ENCODE data around the gene OAS3.

OAS3 gene

GRCh38 chr12:112937741-112938719, at the start of gene OAS3:
TSS of gene OAS3 (plus strand) at chr12:112938474. CDS start at chr12:112938531, 57 bp downstream.
- H3K4me1 ChIP-seq (ENCODE audit: insufficient read depth, low read length), result peaks cover 16% of the 10 kb centered on the region
- H3K27me3 ChIP-seq (ENCODE audit: control insufficient read depth in 1 of 2, insufficient read depth in 2 of 2, low read length in 2 of 2), result no peaks in the 10 kb centered on the region
- H3K27ac ChIP-seq (ENCODE audit: low read depth, low read length), result peak within 1 kb of the TSS; percentile 39
- peak within 1 kb of the TSS; percentile 38 to 73 for H3K4me3 ChIP-seq (ENCODE audit: low read depth in 1 of 2, low read length in 2 of 2)
- H3K9ac ChIP-seq (ENCODE audit: low read length), result peak within 1 kb of the TSS; percentile 56
- no peaks in the 10 kb centered on the region for H3K36me3 ChIP-seq (ENCODE audit: insufficient read depth, low read length)
- H3K9me3 ChIP-seq (ENCODE audit: low read length), result no peaks in the 10 kb centered on the region

- no peak overlapping the region for H3K27ac ChIP-seq (ENCODE audit: low read depth, low read length)
- H3K9ac ChIP-seq (ENCODE audit: low read length), result no peak overlapping the region
- no peaks in the 10 kb centered on the region for H3K27me3 ChIP-seq (ENCODE audit: control insufficient read depth in 1 of 2, insufficient read depth in 2 of 2, low read length in 2 of 2)
- no peaks in the 10 kb centered on the region for H3K4me1 ChIP-seq (ENCODE audit: insufficient read depth, low read length)
- H3K36me3 ChIP-seq (ENCODE audit: insufficient read depth, low read length), result no peaks in the 10 kb centered on the region
- no peaks in the 10 kb centered on the region for H3K9me3 ChIP-seq (ENCODE audit: low read length)
- H3K4me3 ChIP-seq (ENCODE audit: low read depth in 1 of 2, low read length in 2 of 2), result no peak overlapping the region
Observed at GRCh38 chr12:112891093-112892024, 46.9 kb upstream of the OAS3 start.

GRCh38 chr12:112892856-112893255, 45.4 kb upstream of the OAS3 start:
- Histone ChIP-seq H3K4me3 (ENCODE audit: low read depth in 1 of 2, low read length in 2 of 2) (no peak overlapping the region), H3K27me3 (ENCODE audit: control insufficient read depth in 1 of 2, insufficient read depth in 2 of 2, low read length in 2 of 2) (no peaks in the 10 kb centered on the region), H3K9me3 (ENCODE audit: low read length) (no peaks in the 10 kb centered on the region), H3K27ac (ENCODE audit: low read depth, low read length) (no peak overlapping the region), H3K9ac (ENCODE audit: low read length) (no peak overlapping the region), H3K4me1 (ENCODE audit: insufficient read depth, low read length) (no peaks in the 10 kb centered on the region), H3K36me3 (ENCODE audit: insufficient read depth, low read length) (no peaks in the 10 kb centered on the region)

GRCh38 chr12:112894128-112894527, 44.1 kb upstream of the OAS3 start:
- H3K4me1 ChIP-seq (ENCODE audit: insufficient read depth, low read length), result no peaks in the 10 kb centered on the region

GRCh38 chr12:112898380-112898779, 39.9 kb upstream of the OAS3 start:
- Histone ChIP-seq H3K9ac (ENCODE audit: low read length) (no peak overlapping the region), H3K27me3 (ENCODE audit: control insufficient read depth in 1 of 2, insufficient read depth in 2 of 2, low read length in 2 of 2) (no peaks in the 10 kb centered on the region), H3K4me3 (ENCODE audit: low read depth in 1 of 2, low read length in 2 of 2) (no peak overlapping the region), H3K4me1 (ENCODE audit: insufficient read depth, low read length) (no peaks in the 10 kb centered on the region), H3K27ac (ENCODE audit: low read depth, low read length) (no peak overlapping the region), H3K9me3 (ENCODE audit: low read length) (no peaks in the 10 kb centered on the region), H3K36me3 (ENCODE audit: insufficient read depth, low read length) (no peaks in the 10 kb centered on the region)

More at GRCh38 chr12:112894128-112894527, 44.1 kb upstream of the OAS3 start:
- Histone ChIP-seq H3K27ac (ENCODE audit: low read depth, low read length) (no peak overlapping the region), H3K9me3 (ENCODE audit: low read length) (no peaks in the 10 kb centered on the region), H3K9ac (ENCODE audit: low read length) (no peak overlapping the region), H3K36me3 (ENCODE audit: insufficient read depth, low read length) (no peaks in the 10 kb centered on the region), H3K4me3 (ENCODE audit: low read depth in 1 of 2, low read length in 2 of 2) (no peak overlapping the region), H3K27me3 (ENCODE audit: control insufficient read depth in 1 of 2, insufficient read depth in 2 of 2, low read length in 2 of 2) (no peaks in the 10 kb centered on the region)

GRCh38 chr12:112900298-112901145, 37.8 kb upstream of the OAS3 start:
- Histone ChIP-seq H3K27ac (ENCODE audit: low read depth, low read length) (no peak overlapping the region), H3K9me3 (ENCODE audit: low read length) (no peaks in the 10 kb centered on the region), H3K27me3 (ENCODE audit: control insufficient read depth in 1 of 2, insufficient read depth in 2 of 2, low read length in 2 of 2) (no peaks in the 10 kb centered on the region), H3K9ac (ENCODE audit: low read length) (no peak overlapping the region), H3K36me3 (ENCODE audit: insufficient read depth, low read length) (no peaks in the 10 kb centered on the region), H3K4me1 (ENCODE audit: insufficient read depth, low read length) (peaks cover 2% of the 10 kb centered on the region), H3K4me3 (ENCODE audit: low read depth in 1 of 2, low read length in 2 of 2) (no peak overlapping the region)

- H3K4me1 ChIP-seq (ENCODE audit: insufficient read depth, low read length), result peaks cover 9% of the 10 kb centered on the region
- H3K4me3 ChIP-seq (ENCODE audit: low read depth in 1 of 2, low read length in 2 of 2), result no peak overlapping the region
- H3K27me3 ChIP-seq (ENCODE audit: control insufficient read depth in 1 of 2, insufficient read depth in 2 of 2, low read length in 2 of 2), result no peaks in the 10 kb centered on the region
- H3K9ac ChIP-seq (ENCODE audit: low read length), result no peak overlapping the region
- no peaks in the 10 kb centered on the region for H3K36me3 ChIP-seq (ENCODE audit: insufficient read depth, low read length)
- no peak overlapping the region for H3K27ac ChIP-seq (ENCODE audit: low read depth, low read length)
- no peaks in the 10 kb centered on the region for H3K9me3 ChIP-seq (ENCODE audit: low read length)
Observed at GRCh38 chr12:112901271-112901670, 37.0 kb upstream of the OAS3 start.

- H3K9me3 ChIP-seq (ENCODE audit: low read length), result no peaks in the 10 kb centered on the region
Observed at GRCh38 chr12:112904571-112904970, 33.7 kb upstream of the OAS3 start.

GRCh38 chr12:112905451-112906089, 32.7 kb upstream of the OAS3 start:
- no peak overlapping the region for H3K4me3 ChIP-seq (ENCODE audit: low read depth in 1 of 2, low read length in 2 of 2)
- no peaks in the 10 kb centered on the region for H3K36me3 ChIP-seq (ENCODE audit: insufficient read depth, low read length)
- H3K9ac ChIP-seq (ENCODE audit: low read length), result no peak overlapping the region
- no peaks in the 10 kb centered on the region for H3K9me3 ChIP-seq (ENCODE audit: low read length)
- H3K27ac ChIP-seq (ENCODE audit: low read depth, low read length), result no peak overlapping the region
- H3K4me1 ChIP-seq (ENCODE audit: insufficient read depth, low read length), result peaks cover 17% of the 10 kb centered on the region
- H3K27me3 ChIP-seq (ENCODE audit: control insufficient read depth in 1 of 2, insufficient read depth in 2 of 2, low read length in 2 of 2), result no peaks in the 10 kb centered on the region

More at GRCh38 chr12:112904571-112904970, 33.7 kb upstream of the OAS3 start:
- H3K9ac ChIP-seq (ENCODE audit: low read length), result no peak overlapping the region
- peaks cover 17% of the 10 kb centered on the region for H3K4me1 ChIP-seq (ENCODE audit: insufficient read depth, low read length)
- H3K36me3 ChIP-seq (ENCODE audit: insufficient read depth, low read length), result no peaks in the 10 kb centered on the region
- no peak overlapping the region for H3K4me3 ChIP-seq (ENCODE audit: low read depth in 1 of 2, low read length in 2 of 2)
- no peak overlapping the region for H3K27ac ChIP-seq (ENCODE audit: low read depth, low read length)
- no peaks in the 10 kb centered on the region for H3K27me3 ChIP-seq (ENCODE audit: control insufficient read depth in 1 of 2, insufficient read depth in 2 of 2, low read length in 2 of 2)

- no peaks in the 10 kb centered on the region for H3K27me3 ChIP-seq (ENCODE audit: control insufficient read depth in 1 of 2, insufficient read depth in 2 of 2, low read length in 2 of 2)
- H3K9me3 ChIP-seq (ENCODE audit: low read length), result no peaks in the 10 kb centered on the region
- H3K4me1 ChIP-seq (ENCODE audit: insufficient read depth, low read length), result peaks cover 17% of the 10 kb centered on the region
- H3K36me3 ChIP-seq (ENCODE audit: insufficient read depth, low read length), result no peaks in the 10 kb centered on the region
- peak within 1 kb of the TSS; percentile 22 to 69 for H3K4me3 ChIP-seq (ENCODE audit: low read depth in 1 of 2, low read length in 2 of 2)
- H3K27ac ChIP-seq (ENCODE audit: low read depth, low read length), result no peak within 1 kb of the TSS
- peak within 1 kb of the TSS; percentile 32 for H3K9ac ChIP-seq (ENCODE audit: low read length)
Observed at GRCh38 chr12:112906712-112907414, 31.4 kb upstream of the OAS3 start, which contains the start of gene OAS1. TSS of gene OAS1 (plus strand) at chr12:112906962. CDS start at chr12:112907040, 78 bp downstream.

Measured in muscle layer of colon (tissue), 2 donors.